CD8-positive, alpha-beta memory T cell (primary cell): ENCODE data around the gene MPP7. TPM values are rescaled to one million over a fixed set of nuclear protein-coding genes. Genes with fewer than 3 reads are reported as not detected.

Experiments used
- CTCF ChIA-PET: fragments of 350-600 bp; sonication (Branson Sonifier 250); formaldehyde crosslinking; loops from one replicate; lab custom pipeline; 2021; ENCODE audit warnings: antibody characterized with exemption; lab: Charles Lee
- POLR2A ChIA-PET: fragments of 350-600 bp; sonication (Branson Sonifier 250); formaldehyde crosslinking; loops from one replicate; lab custom pipeline; 2021; ENCODE audit warnings: antibody characterized with exemption; lab: Charles Lee
- DNase-seq, 5 donors: peaks; one replicate each; pipeline versions ENCODE4 v3.0.0 to v3.0.0-alpha.2; 2020 to 2022; ENCODE audit warnings: mixed read lengths in 1 of 5
- H3K27ac ChIP-seq: one replicate; pipeline ENCODE4 v1.7.0; 2013; ENCODE audit warnings: low read depth, mild to moderate bottlenecking, low read length, moderate library complexity
- H3K27me3 ChIP-seq: 2 replicates; pipeline ENCODE4 v1.7.0; 2013; ENCODE audit warnings: low read length, mild to moderate bottlenecking; ENCODE audit not compliant: insufficient read depth, poor library complexity, severe bottlenecking
- H3K36me3 ChIP-seq: 2 replicates; pipeline ENCODE4 v1.7.0; 2013; ENCODE audit warnings: mild to moderate bottlenecking, low read length, moderate library complexity; ENCODE audit not compliant: insufficient read depth
- H3K4me1 ChIP-seq: 2 replicates; pipeline ENCODE4 v1.7.0; 2013; ENCODE audit warnings: mild to moderate bottlenecking, low read length, moderate library complexity; ENCODE audit not compliant: insufficient read depth
- H3K4me3 ChIP-seq: 2 replicates; pipeline ENCODE4 v1.7.0; 2013; ENCODE audit warnings: mild to moderate bottlenecking, low read length
- H3K9me3 ChIP-seq: 2 replicates; pipeline ENCODE4 v1.7.0; 2013; ENCODE audit warnings: mild to moderate bottlenecking, low read length
- H3K27ac Mint-ChIP-seq, 8 donors: one replicate each; pipeline ENCODE4 v1.8.0; 2020 to 2021; ENCODE audit warnings: mixed read lengths in 8 of 8, mild to moderate bottlenecking in 6 of 8, inconsistent platforms in 3 of 8, moderate library complexity in 3 of 8
- H3K27me3 Mint-ChIP-seq, 2 donors: one replicate each; pipeline ENCODE4 v1.8.0; 2020 to 2021; ENCODE audit warnings: mixed read lengths in 2 of 2, mild to moderate bottlenecking in 1 of 2, moderate library complexity in 1 of 2
- H3K36me3 Mint-ChIP-seq, 3 donors: one replicate each; pipeline ENCODE4 v1.8.0; 2020 to 2021; ENCODE audit warnings: mixed read lengths in 3 of 3, inconsistent platforms in 1 of 3, mild to moderate bottlenecking in 1 of 3
- H3K4me1 Mint-ChIP-seq, 3 donors: one replicate each; pipeline ENCODE4 v1.8.0; 2020 to 2021; ENCODE audit warnings: mixed read lengths in 3 of 3, inconsistent platforms in 1 of 3, mild to moderate bottlenecking in 1 of 3
- H3K4me3 Mint-ChIP-seq, 7 donors: one replicate each; pipeline ENCODE4 v1.8.0; 2020 to 2021; ENCODE audit warnings: mixed read lengths in 7 of 7, mild to moderate bottlenecking in 6 of 7, moderate library complexity in 4 of 7, inconsistent platforms in 2 of 7
- H3K9me3 Mint-ChIP-seq, 5 donors: one replicate each; pipeline ENCODE4 v1.8.0; 2020 to 2022; ENCODE audit warnings: mixed read lengths in 5 of 5, mild to moderate bottlenecking in 3 of 5, moderate library complexity in 2 of 5, inconsistent platforms in 1 of 5
- polyA plus RNA-seq: library from polyadenylated mRNA; unstranded; fragments of 300-500 nt; fragmentation: Illumina TruSeq; gene quantifications from one replicate; pipeline ENCODE4 v1.2.3, GENCODE V29; 2021
- total RNA-seq, 2 experiments: library from RNA; stranded (reverse); gene quantifications; one replicate each; pipeline ENCODE4 v1.2.3, GENCODE V29; 2021

The MPP7 gene
- total and polyA plus RNA-seq, 3 experiments from 2014 or later, result 6.6 to 22.2 (median 7.9) TPM

DNA sequence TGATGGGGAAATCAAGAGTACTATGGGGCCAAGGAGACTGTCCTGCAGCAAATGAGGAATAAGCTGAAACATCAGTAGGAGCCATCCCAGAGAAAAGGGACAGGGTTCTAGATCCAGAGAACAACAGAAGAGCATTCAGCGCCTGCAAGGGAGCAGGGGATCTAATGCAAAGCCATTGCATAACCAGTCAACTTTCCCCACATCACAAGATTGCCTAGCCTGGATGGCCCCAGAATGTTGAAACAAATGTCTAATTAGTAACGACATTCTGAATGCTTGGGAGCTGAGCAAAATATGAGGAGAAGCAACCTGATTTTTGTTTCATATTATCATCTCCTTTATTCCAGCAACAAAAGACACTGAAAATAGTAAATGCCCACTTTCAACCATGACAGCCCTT lies 2.7 kb upstream of the MPP7 start:
- ChIA-PET POLR2A (no interaction called here), CTCF (interaction anchor here (1.2 kb wide), 1 partner anchor 75 kb away, joined by 3 read pairs; no protein-coding TSS in a partner anchor)
- Mint-ChIP-seq H3K4me1 (peaks cover 36 to 71% (median 41%) of the 10 kb centered on the region in 3 donors), H3K9me3 (peaks cover 0 to 2% (median 0%) of the 10 kb centered on the region in 5 donors), H3K27ac (peak overlapping the region in 1 of 8 donors; percentile 63), H3K27me3 (peaks cover 0 to 2% of the 10 kb centered on the region in 2 donors), H3K36me3 (peaks cover 7 to 10% (median 7%) of the 10 kb centered on the region in 3 donors), H3K4me3 (peak overlapping the region in 1 of 7 donors; percentile 0)
- Histone ChIP-seq H3K27ac (no peak overlapping the region), H3K9me3 (no peaks in the 10 kb centered on the region), H3K36me3 (no peaks in the 10 kb centered on the region), H3K4me3 (no peak overlapping the region), H3K4me1 (peaks cover 21% of the 10 kb centered on the region), H3K27me3 (no peaks in the 10 kb centered on the region)
- no peak for DNase-seq

DNA sequence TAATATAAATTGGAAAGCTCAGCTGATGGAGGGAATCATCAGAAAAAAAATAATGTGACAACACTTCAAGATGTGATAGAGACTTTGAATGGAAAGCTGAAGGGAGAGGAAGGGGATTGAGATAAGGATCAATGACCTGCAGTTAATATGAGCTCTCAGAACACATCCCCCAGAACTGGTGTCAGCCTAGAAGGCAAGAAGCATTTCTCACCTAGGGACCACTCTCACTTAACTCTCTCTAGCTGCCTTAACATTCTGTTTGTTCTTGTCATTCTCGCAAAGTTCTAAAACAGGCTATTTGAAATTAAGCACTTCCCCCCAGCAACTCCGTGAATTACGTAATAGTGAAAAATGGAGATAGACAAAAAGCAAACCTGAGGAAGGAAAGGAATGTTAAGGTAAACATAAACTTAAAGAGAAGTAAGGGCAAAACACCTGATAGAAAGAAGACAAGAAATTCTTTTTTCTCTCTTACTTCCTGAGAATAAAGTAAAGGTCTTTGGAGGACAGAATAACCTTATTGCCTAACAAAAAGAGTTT lies 1.2 kb upstream of the MPP7 start:
- Mint-ChIP-seq H3K4me3 (peak overlapping the region; percentile 12 to 97 (median 94)), H3K4me1 (peaks cover 41 to 74% (median 49%) of the 10 kb centered on the region in 3 donors), H3K27me3 (peaks cover 0 to 2% of the 10 kb centered on the region in 2 donors), H3K9me3 (no peaks in the 10 kb centered on the region), H3K27ac (peak overlapping the region; percentile 12 to 95 (median 72)), H3K36me3 (peaks cover 0 to 2% (median 2%) of the 10 kb centered on the region in 3 donors)
- Histone ChIP-seq H3K27me3 (no peaks in the 10 kb centered on the region), H3K36me3 (no peaks in the 10 kb centered on the region), H3K27ac (no peak overlapping the region), H3K4me3 (no peak overlapping the region), H3K4me1 (peaks cover 34% of the 10 kb centered on the region), H3K9me3 (no peaks in the 10 kb centered on the region)
- ChIA-PET POLR2A (interaction anchor here (0.6 to 3.9 kb wide), 3 partner anchors 17 to 61 kb away, joined by 3 to 99 read pairs (median 3); no protein-coding TSS in a partner anchor), CTCF (interaction anchor here (1.1 to 6.8 kb wide), 6 partner anchors 24 to 125 kb away, joined by 3 to 145 read pairs (median 20); no protein-coding TSS in a partner anchor)
- no peak for DNase-seq

DNA sequence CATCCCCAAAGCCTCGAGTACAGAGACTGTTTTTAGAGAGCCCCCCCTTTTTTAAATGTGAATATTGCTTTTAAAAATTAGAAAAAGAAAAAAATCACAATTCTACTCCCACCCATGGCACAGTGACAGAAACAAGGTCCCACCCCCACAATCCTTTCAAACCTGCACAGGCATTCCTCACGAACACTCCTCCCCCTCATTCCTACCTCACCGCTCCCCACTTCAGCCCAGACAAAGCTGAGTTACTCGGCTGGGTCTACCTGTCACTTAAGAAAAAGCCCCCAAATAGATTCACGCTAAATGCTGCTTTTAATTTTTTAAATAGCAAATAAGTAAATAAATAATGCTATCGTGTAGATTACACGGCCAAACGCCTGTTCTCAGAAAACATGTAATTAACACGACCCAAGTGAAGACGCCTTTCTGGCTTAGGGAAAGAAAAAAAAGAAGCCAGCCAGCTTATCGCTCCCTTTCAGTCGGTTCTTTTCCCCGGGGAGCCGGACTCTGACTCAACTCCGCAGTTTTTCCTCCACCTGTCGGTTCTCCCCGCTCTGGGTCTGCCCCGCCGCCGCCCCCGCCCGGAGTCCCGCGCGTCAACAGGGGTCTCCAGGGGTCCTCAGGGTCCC lies 739 bp downstream of the MPP7 start:
- Mint-ChIP-seq H3K36me3 (peaks cover 0 to 2% (median 0%) of the 10 kb centered on the region in 3 donors), H3K4me3 (peak overlapping the region; percentile 75 to 90 (median 83)), H3K27ac (peak overlapping the region in 7 of 8 donors; percentile 46 to 92 (median 88)), H3K4me1 (peaks cover 51 to 81% (median 66%) of the 10 kb centered on the region in 3 donors), H3K9me3 (no peaks in the 10 kb centered on the region), H3K27me3 (peaks cover 0 to 2% of the 10 kb centered on the region in 2 donors)
- CTCF ChIA-PET, result interaction anchor here (1.8 to 6.8 kb wide), 9 partner anchors 10 to 91 kb away, joined by 4 to 145 read pairs (median 18); no protein-coding TSS in a partner anchor
- no peak overlapping the region for H3K27ac ChIP-seq
- no peaks in the 10 kb centered on the region for H3K36me3 ChIP-seq
- peak overlapping the region; percentile 42 for H3K4me3 ChIP-seq
- no peak for DNase-seq
- POLR2A ChIA-PET, result interaction anchor here (1.4 to 3.9 kb wide), 4 partner anchors 30 to 231 kb away, joined by 7 to 99 read pairs (median 16); partner anchors contain the start of gene WAC
- H3K4me1 ChIP-seq, result peaks cover 40% of the 10 kb centered on the region
- no peaks in the 10 kb centered on the region for H3K9me3 ChIP-seq
- no peaks in the 10 kb centered on the region for H3K27me3 ChIP-seq

DNA sequence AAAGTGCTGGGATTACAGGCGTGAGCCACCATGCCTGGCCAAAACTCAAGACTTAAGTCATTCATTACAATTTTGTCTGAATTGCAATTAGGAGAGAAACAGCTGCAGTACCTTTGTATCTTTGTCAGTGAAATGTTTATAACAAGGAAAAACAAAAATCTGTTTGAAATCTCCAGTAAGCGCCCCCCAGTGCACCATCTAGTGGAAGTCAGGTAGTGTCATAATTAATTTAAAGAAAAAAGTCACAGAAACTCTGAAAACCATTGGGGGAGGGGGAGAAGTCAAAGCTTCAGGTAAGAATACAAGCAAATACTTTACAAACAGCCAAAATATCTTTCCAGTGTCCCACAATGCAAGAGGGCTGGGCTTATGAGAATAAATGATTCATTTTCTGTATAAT lies 2.8 kb downstream of the MPP7 start:
- DNase-seq, result peak in 1 of 5 donors; percentile 36

DNA sequence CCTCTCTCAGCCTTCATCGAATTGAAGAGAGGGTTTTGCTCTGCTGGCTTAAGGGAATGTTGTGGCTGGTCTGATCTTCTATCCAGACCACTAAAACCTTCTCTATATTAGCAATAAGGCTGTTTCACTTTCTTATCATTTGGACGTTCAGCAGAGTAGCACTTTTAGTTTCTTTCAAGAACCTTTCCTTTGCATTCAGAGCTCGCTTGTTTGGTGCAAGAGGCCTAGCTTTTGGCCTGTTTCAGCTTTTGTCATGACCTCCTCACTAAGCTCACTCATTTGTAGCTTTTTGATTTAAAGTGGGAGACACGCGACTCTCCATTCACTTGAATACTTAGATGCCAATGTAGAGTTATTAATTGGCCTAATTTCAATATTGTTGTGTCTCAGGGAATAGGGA lies 3.9 kb downstream of the MPP7 start:
- Mint-ChIP-seq H3K4me1 (peaks cover 59 to 85% (median 78%) of the 10 kb centered on the region in 3 donors), H3K4me3 (peak overlapping the region in 5 of 7 donors; percentile 6 to 48 (median 43)), H3K27me3 (no peaks in the 10 kb centered on the region), H3K36me3 (peaks cover 0 to 2% (median 0%) of the 10 kb centered on the region in 3 donors), H3K9me3 (no peaks in the 10 kb centered on the region), H3K27ac (peak overlapping the region; percentile 1 to 89 (median 34))
- no peak for DNase-seq
- Histone ChIP-seq H3K9me3 (no peaks in the 10 kb centered on the region), H3K27me3 (no peaks in the 10 kb centered on the region), H3K4me1 (peaks cover 51% of the 10 kb centered on the region), H3K36me3 (no peaks in the 10 kb centered on the region), H3K4me3 (no peak overlapping the region), H3K27ac (no peak overlapping the region)
- CTCF ChIA-PET, result interaction anchor here (0.8 to 6.8 kb wide), 6 partner anchors 29 to 557 kb away, joined by 3 to 145 read pairs (median 5); no protein-coding TSS in a partner anchor
- POLR2A ChIA-PET, result interaction anchor here (0.6 kb wide), 3 partner anchors 27 to 29 kb away, joined by 3 to 18 read pairs (median 6); no protein-coding TSS in a partner anchor

More for the DNA sequence above, 2.8 kb downstream of the MPP7 start:
- no peaks in the 10 kb centered on the region for H3K27me3 Mint-ChIP-seq
- no peaks in the 10 kb centered on the region for H3K9me3 Mint-ChIP-seq
- POLR2A ChIA-PET, result interaction anchor here (0.6 kb wide), 1 partner anchor 232 kb away, joined by 4 read pairs; no protein-coding TSS in a partner anchor
- Histone ChIP-seq H3K4me3 (no peak overlapping the region), H3K36me3 (no peaks in the 10 kb centered on the region), H3K27ac (no peak overlapping the region), H3K9me3 (no peaks in the 10 kb centered on the region), H3K27me3 (no peaks in the 10 kb centered on the region), H3K4me1 (peaks cover 50% of the 10 kb centered on the region)
- peaks cover 63 to 84% (median 80%) of the 10 kb centered on the region in 3 donors for H3K4me1 Mint-ChIP-seq
- CTCF ChIA-PET, result interaction anchor here (1.2 to 6.8 kb wide), 3 partner anchors 28 to 83 kb away, joined by 3 to 145 read pairs (median 23); no protein-coding TSS in a partner anchor
- H3K27ac Mint-ChIP-seq, result peak overlapping the region in 2 of 8 donors; percentile 35 to 93
- H3K4me3 Mint-ChIP-seq, result peak overlapping the region in 2 of 7 donors; percentile 25 to 60
- peaks cover 0 to 2% (median 0%) of the 10 kb centered on the region in 3 donors for H3K36me3 Mint-ChIP-seq

DNA sequence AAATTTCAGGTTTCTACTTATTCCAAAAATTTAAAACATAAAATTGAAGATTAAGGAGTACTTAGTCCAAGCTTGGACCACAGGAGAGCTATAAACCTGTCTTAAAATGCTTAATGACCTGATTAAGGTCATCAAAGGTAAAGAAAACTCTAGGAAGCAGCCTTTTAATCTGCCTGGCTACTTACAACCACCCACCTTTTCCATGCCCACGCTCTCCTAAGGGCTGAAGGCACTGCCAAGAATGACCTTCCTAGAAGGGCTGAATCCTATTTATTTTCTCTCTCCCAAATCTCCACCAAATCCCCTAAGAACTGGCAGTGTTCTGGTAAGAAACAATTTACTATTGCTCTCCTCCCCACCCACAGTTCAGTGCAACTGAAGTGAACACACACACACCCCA lies 6.8 kb downstream of the MPP7 start:
- no peaks in the 10 kb centered on the region for H3K9me3 ChIP-seq
- Mint-ChIP-seq H3K4me3 (no peak overlapping the region), H3K9me3 (no peaks in the 10 kb centered on the region), H3K36me3 (peaks cover 0 to 6% (median 3%) of the 10 kb centered on the region in 3 donors), H3K27ac (peak overlapping the region in 5 of 8 donors; percentile 1 to 35 (median 16)), H3K4me1 (peaks cover 47 to 84% (median 74%) of the 10 kb centered on the region in 3 donors), H3K27me3 (no peaks in the 10 kb centered on the region)
- H3K4me1 ChIP-seq, result peaks cover 46% of the 10 kb centered on the region
- no peaks in the 10 kb centered on the region for H3K36me3 ChIP-seq
- ChIA-PET POLR2A (interaction anchor here (1.1 kb wide), 1 partner anchor 37 kb away, joined by 4 read pairs; no protein-coding TSS in a partner anchor), CTCF (interaction anchor here (1.4 to 4.8 kb wide), 2 partner anchors 31 to 85 kb away, joined by 3 to 23 read pairs; no protein-coding TSS in a partner anchor)
- no peak for DNase-seq
- no peak overlapping the region for H3K4me3 ChIP-seq
- no peak overlapping the region for H3K27ac ChIP-seq
- H3K27me3 ChIP-seq, result no peaks in the 10 kb centered on the region

DNA sequence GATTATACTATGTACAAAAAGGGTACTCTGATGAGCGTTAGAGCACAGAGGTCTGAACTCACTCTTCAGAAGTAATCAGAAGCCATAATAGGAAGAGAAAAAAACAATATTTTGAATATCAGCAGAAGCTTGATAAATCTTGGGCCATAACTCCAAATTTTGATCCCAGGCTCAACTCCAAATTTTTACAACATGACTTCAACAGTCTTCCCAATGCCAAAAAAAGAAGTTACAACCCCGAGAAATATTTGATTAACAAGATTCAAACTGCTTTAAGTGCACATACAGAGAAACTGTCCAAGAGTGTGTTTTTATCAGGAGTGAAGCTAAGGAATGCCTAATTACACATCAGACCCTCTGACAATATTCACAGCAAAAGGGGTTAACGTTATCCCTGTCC lies 7.5 kb downstream of the MPP7 start:
- no peak overlapping the region for H3K4me3 Mint-ChIP-seq
- H3K27ac ChIP-seq, result no peak overlapping the region
- ChIA-PET POLR2A (no interaction called here), CTCF (interaction anchor here (1.4 to 4.8 kb wide), 3 partner anchors 32 to 98 kb away, joined by 3 to 23 read pairs (median 5); no protein-coding TSS in a partner anchor)
- no peaks in the 10 kb centered on the region for H3K27me3 Mint-ChIP-seq
- H3K9me3 ChIP-seq, result no peaks in the 10 kb centered on the region
- DNase-seq, result no peak
- H3K36me3 Mint-ChIP-seq, result peaks cover 0 to 6% (median 3%) of the 10 kb centered on the region in 3 donors
- H3K36me3 ChIP-seq, result no peaks in the 10 kb centered on the region
- H3K27ac Mint-ChIP-seq, result peak overlapping the region in 3 of 8 donors; percentile 16 to 61 (median 52)
- peaks cover 45% of the 10 kb centered on the region for H3K4me1 ChIP-seq
- H3K27me3 ChIP-seq, result no peaks in the 10 kb centered on the region
- peaks cover 45 to 82% (median 69%) of the 10 kb centered on the region in 3 donors for H3K4me1 Mint-ChIP-seq
- H3K9me3 Mint-ChIP-seq, result no peaks in the 10 kb centered on the region
- no peak overlapping the region for H3K4me3 ChIP-seq
